ENCODE measurements around the gene DAAM1.

DNA sequence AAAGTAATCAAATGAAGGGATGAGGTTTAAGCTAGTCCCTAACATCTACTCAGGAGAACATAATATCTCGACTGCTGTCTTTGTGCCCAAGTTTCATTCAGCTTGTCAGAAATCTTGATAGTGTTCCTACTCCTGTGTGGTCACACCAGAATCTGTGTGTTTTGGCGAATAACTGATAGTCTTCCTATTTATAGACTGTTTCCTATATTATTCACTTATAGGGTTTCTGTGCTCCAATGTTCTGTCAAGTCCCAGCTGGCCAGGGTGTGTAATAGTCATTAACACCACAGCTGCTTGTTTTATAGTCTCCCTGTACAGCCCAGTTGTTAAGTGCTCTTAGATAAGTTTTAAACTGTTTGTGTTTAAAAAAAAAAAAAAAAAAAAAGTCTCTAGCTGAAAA, 230.8 kb downstream of the DAAM1 start:
- TF ChIP-seq, protein P1, sequence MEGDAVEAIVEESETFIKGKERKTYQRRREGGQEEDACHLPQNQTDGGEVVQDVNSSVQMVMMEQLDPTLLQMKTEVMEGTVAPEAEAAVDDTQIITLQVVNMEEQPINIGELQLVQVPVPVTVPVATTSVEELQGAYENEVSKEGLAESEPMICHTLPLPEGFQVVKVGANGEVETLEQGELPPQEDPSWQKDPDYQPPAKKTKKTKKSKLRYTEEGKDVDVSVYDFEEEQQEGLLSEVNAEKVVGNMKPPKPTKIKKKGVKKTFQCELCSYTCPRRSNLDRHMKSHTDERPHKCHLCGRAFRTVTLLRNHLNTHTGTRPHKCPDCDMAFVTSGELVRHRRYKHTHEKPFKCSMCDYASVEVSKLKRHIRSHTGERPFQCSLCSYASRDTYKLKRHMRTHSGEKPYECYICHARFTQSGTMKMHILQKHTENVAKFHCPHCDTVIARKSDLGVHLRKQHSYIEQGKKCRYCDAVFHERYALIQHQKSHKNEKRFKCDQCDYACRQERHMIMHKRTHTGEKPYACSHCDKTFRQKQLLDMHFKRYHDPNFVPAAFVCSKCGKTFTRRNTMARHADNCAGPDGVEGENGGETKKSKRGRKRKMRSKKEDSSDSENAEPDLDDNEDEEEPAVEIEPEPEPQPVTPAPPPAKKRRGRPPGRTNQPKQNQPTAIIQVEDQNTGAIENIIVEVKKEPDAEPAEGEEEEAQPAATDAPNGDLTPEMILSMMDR (IDR thresholded peaks at IDR 0.05), result no peak
- TF ChIP-seq EZH2 (IDR thresholded peaks at IDR 0.05; ENCODE audit: borderline replicate concordance, insufficient read depth, low read depth, low read length, poor library complexity, severe bottlenecking), result no peak
